AG10803 (cell line): Measurements from ENCODE around the gene SCML1.
"Not testable (repeated sequence)": the region's sequence is repeated elsewhere in the genome, so short reads cannot be mapped to it uniquely, and the experiment has no call there.

Experiments
- DNase-seq: peaks from one replicate; pipeline ENCODE4 v3.0.0; 2010; ENCODE audit warnings: low read depth
- H3K4me3 ChIP-seq: 2 replicates; pipeline ENCODE4 v1.5.1; 2011; ENCODE audit warnings: mild to moderate bottlenecking, low read length, control low read depth
- TF ChIP-seq, protein P1 (sequence below): conservative IDR thresholded peaks from 2 replicates; pipeline ENCODE4 v1.5.1; 2011; ENCODE audit warnings: mild to moderate bottlenecking, low read length, control low read depth, inconsistent platforms

Gene SCML1

GRCh38 chrX:17773221-17773876 is 36.1 kb downstream of the SCML1 start:
- H3K4me3 ChIP-seq: no peak overlapping the region
- DNase-seq: no peak

DNA sequence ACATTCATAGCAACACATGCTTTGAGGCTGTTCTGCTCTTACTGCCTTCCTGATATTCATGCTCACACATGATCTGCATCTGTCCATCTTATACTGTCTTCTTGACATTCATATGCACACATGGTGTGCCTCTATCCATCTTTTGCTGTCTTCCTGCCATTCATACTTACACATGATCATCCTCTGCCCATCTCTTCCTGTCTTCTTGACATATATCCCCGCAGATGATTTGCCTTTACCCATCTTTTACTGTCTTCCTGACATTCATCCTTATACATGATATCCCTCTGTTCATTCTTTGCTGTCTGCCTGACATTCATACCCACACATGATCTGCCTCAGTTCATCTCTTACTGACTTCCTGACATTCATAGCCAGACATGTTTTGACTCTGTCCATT is 36.8 kb downstream of the SCML1 start:
- DNase-seq: no peak
- no peak overlapping the region for H3K4me3 ChIP-seq
- TF ChIP-seq, protein P1, sequence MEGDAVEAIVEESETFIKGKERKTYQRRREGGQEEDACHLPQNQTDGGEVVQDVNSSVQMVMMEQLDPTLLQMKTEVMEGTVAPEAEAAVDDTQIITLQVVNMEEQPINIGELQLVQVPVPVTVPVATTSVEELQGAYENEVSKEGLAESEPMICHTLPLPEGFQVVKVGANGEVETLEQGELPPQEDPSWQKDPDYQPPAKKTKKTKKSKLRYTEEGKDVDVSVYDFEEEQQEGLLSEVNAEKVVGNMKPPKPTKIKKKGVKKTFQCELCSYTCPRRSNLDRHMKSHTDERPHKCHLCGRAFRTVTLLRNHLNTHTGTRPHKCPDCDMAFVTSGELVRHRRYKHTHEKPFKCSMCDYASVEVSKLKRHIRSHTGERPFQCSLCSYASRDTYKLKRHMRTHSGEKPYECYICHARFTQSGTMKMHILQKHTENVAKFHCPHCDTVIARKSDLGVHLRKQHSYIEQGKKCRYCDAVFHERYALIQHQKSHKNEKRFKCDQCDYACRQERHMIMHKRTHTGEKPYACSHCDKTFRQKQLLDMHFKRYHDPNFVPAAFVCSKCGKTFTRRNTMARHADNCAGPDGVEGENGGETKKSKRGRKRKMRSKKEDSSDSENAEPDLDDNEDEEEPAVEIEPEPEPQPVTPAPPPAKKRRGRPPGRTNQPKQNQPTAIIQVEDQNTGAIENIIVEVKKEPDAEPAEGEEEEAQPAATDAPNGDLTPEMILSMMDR: no peak

More at GRCh38 chrX:17773221-17773876, 36.1 kb downstream of the SCML1 start:
- TF ChIP-seq, protein P1: no peak

- TF ChIP-seq, protein P1: no peak
- DNase-seq: no peak
- H3K4me3 ChIP-seq: no peak overlapping the region
These were observed 41.7 kb downstream of the SCML1 start for GRCh38 chrX:17778997-17779396.

DNA sequence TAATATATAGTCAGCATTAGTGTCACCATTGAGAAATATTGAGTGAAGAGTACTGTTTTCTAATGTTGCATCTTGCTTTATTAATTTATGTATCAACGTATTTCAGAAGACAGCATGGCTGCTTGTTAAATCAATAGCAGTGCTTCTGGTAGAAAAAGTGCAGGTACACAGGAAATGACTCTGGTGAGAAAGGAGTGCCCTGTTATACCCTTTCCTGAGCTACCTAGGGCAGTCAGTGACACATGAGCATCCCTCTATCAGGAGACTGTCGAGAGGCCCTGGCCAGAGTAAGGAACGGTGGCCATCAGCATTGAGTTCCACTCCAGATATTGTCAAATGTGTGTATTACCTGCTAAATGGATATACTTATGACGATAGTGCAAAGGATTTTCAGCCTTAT is 42.1 kb downstream of the SCML1 start:
- TF ChIP-seq, protein P1: no peak
- no peak overlapping the region for H3K4me3 ChIP-seq

GRCh38 chrX:17786554-17787347 is 49.5 kb downstream of the SCML1 start:
- not testable (repeated sequence) for DNase-seq, H3K4me3 ChIP-seq

More for the DNA sequence above, 42.1 kb downstream of the SCML1 start:
- DNase-seq: no peak

- H3K4me3 ChIP-seq: no peak overlapping the region
- TF ChIP-seq, protein P1: no peak
- DNase-seq: no peak
These were observed 50.3 kb downstream of the SCML1 start for GRCh38 chrX:17787557-17787956.

DNA sequence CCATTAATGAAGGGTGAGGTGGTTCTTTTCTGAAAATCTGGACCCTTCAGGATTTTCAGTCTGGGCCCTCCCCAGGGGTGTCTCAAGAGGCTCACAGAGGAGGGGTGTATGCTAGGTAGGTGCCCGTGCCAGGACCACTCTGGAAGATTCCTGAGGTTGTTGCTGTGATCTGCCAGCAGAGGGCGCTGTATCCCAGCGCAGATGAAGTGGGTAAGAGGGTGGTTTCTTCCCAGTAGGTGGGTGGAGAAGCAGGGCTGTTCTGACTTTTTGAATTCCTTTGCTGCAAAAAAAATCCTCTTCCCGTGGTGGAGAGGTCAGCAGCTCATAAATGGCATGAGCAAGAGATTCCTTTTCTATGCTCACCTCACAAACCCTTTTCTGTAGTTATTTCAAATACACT is 51.1 kb downstream of the SCML1 start:
- DNase-seq: peak; percentile 23
- no peak overlapping the region for H3K4me3 ChIP-seq
- TF ChIP-seq, protein P1: peak; percentile 70
